Panc1 (cell line): ENCODE measurements around the gene GNG3. TPM values are rescaled to one million over a fixed set of nuclear protein-coding genes. Genes with fewer than 3 reads are reported as not detected.
"Not testable (repeated sequence)": the region's sequence is repeated elsewhere in the genome, so short reads cannot be mapped to it uniquely, and the experiment has no call there.

ENCODE experiments used
- ATAC-seq: fragments of 200-7000 bp; cut with Tn5 transposase; 2 replicates; pipeline ENCODE4 v1.9.1; 2020; ENCODE audit warnings: mild to moderate bottlenecking, moderate library complexity
- BruUV-seq: library from RNA; stranded (reverse); fragments of 400-500 nt; replicated peaks from 2 replicates; lab custom pipeline; 2021; lab: Mats Ljungman, UMichigan
- CTCF ChIA-PET: fragments of 300-600 bp; sonication (Branson Sonifier 250); formaldehyde crosslinking; loops from one replicate; lab custom pipeline; 2022; ENCODE audit warnings: antibody characterized with exemption; lab: Charles Lee
- POLR2A ChIA-PET: fragments of 300-600 bp; sonication (Branson Sonifier 250); formaldehyde crosslinking; loops from one replicate; lab custom pipeline; 2022; ENCODE audit warnings: antibody characterized with exemption; lab: Charles Lee
- DNase-seq: peaks from one replicate; pipeline ENCODE4 v3.0.0-alpha.2; 2010; ENCODE audit warnings: low read depth, low spot score
- H3K27ac ChIP-seq: 2 replicates; pipeline ENCODE4 v1.5.1; 2011; ENCODE audit warnings: mild to moderate bottlenecking, low read length, inconsistent platforms
- H3K27me3 ChIP-seq: fragments of 200-500 bp; sonication (Bioruptor generic); 2 replicates; pipeline ENCODE4 v1.6.0; 2014; ENCODE audit warnings: low read length, inconsistent platforms; ENCODE audit not compliant: control insufficient read depth, insufficient read depth
- H3K36me3 ChIP-seq: fragments of 200-500 bp; sonication (Bioruptor generic); 2 replicates; pipeline ENCODE4 v1.5.1; 2014; ENCODE audit warnings: inconsistent platforms, mild to moderate bottlenecking, low read length, moderate library complexity; ENCODE audit not compliant: control insufficient read depth, insufficient read depth
- H3K4me1 ChIP-seq: 2 replicates; pipeline ENCODE4 v1.5.1; 2011; ENCODE audit warnings: inconsistent platforms, mild to moderate bottlenecking, low read length, moderate library complexity; ENCODE audit not compliant: control insufficient read depth, insufficient read depth
- H3K4me3 ChIP-seq, 2 experiments: 2 replicates each; pipeline ENCODE4 v1.5.1; 2011 to 2012; ENCODE audit warnings: low read depth in 2 of 2, low read length in 2 of 2, mild to moderate bottlenecking in 2 of 2, inconsistent platforms in 1 of 2, moderate library complexity in 1 of 2
- H3K9me3 ChIP-seq: fragments of 200-500 bp; sonication (Bioruptor generic); 2 replicates; pipeline ENCODE4 v1.5.1; 2014; ENCODE audit warnings: low read depth, mild to moderate bottlenecking, inconsistent platforms, low read length, moderate library complexity; ENCODE audit not compliant: control insufficient read depth, insufficient read depth
- CTCF ChIP-seq: fragments of 450-650 bp; IDR thresholded peaks from 2 replicates; pipeline ENCODE4 v1.5.1; 2017; ENCODE audit warnings: mild to moderate bottlenecking
- POLR2AphosphoS5 ChIP-seq: IDR thresholded peaks from 2 replicates; pipeline ENCODE4 v1.6.1; 2012; ENCODE audit warnings: mild to moderate bottlenecking, low read depth, low read length, moderate library complexity
- REST ChIP-seq, 2 experiments: IDR thresholded peaks; 2 replicates each; pipeline ENCODE4 v1.6.1; 2011 to 2012; ENCODE audit warnings: low read depth in 2 of 2, control low read depth in 1 of 2, low read length in 1 of 2, mild to moderate bottlenecking in 1 of 2, moderate library complexity in 1 of 2; ENCODE audit not compliant: insufficient read depth in 1 of 2
- SIN3A ChIP-seq: IDR thresholded peaks from 2 replicates; pipeline ENCODE4 v1.6.1; 2012; ENCODE audit warnings: low read depth, mild to moderate bottlenecking, low read length, moderate library complexity, borderline replicate concordance; ENCODE audit not compliant: insufficient read depth
- TCF7L2 ChIP-seq: IDR thresholded peaks from 2 replicates; pipeline ENCODE4 v1.6.1; 2011; ENCODE audit warnings: mild to moderate bottlenecking, low read depth, low read length, inconsistent platforms
- in situ Hi-C: cut with HindIII; loops from 2 replicates; pipeline ENCODE4 v1.10.0; 2016; ENCODE audit warnings: low sequenced_read_pairs, low pct_unique_long_range_greater_than_20kb
- intact Hi-C: fragments of 100-400 bp; cut with micrococcal nuclease; formaldehyde crosslinking; loops from one replicate; pipeline ENCODE4 v1.10.0; 2022; ENCODE audit not compliant: unreplicated experiment
- total RNA-seq: library from RNA; stranded (reverse); gene quantifications from one replicate; pipeline ENCODE4 v1.2.1, GENCODE V29; 2021; ENCODE audit not compliant: unreplicated experiment

The GNG3 gene
- total RNA-seq, 1 experiment from 2014 or later, result not detected

- Histone ChIP-seq H3K36me3 (peaks cover 23% of the 10 kb centered on the region), H3K27ac (peak within 1 kb of the TSS; percentile 99), H3K4me3 (peak within 1 kb of the TSS; percentile 68 to 100), H3K4me1 (peaks cover 9% of the 10 kb centered on the region), H3K27me3 (no peaks in the 10 kb centered on the region), H3K9me3 (no peaks in the 10 kb centered on the region)
- in situ Hi-C loops (no loop called here), intact Hi-C loops (no loop called here)
- ATAC-seq (peak; percentile 78), DNase-seq (no peak)
- BruUV-seq, result TSS peak; percentile 94
- TF ChIP-seq TCF7L2 (0 out of 2 replicates have a peak, but pooled peaks have one; percentile 28), REST (IDR thresholded peaks at IDR 0.05; ENCODE audit: insufficient read depth in 1 of 2, low read depth in 2 of 2, low read length in 1 of 2) (no peak), CTCF (no peak), POLR2AphosphoS5 (peak; percentile 77; the same call in 1 of the 2 replicates), SIN3A (0 out of 2 replicates have a peak, but pooled peaks have one; percentile 59)
- ChIA-PET CTCF (no interaction called here), POLR2A (interaction anchor here (0.7 to 2.4 kb wide), 3 partner anchors 23 to 63 kb away, joined by 3 to 7 read pairs (median 5); partner anchors contain the start of genes C11orf98, CSKMT and ZBTB3)
Observed at GRCh38 chr11:62728171-62728988, 20.9 kb downstream of the GNG3 start, which contains the start of gene TTC9C. Gene TTC9C (plus strand): TSS chr11:62728486. CDS start chr11:62728849, 363 bp downstream.

DNA sequence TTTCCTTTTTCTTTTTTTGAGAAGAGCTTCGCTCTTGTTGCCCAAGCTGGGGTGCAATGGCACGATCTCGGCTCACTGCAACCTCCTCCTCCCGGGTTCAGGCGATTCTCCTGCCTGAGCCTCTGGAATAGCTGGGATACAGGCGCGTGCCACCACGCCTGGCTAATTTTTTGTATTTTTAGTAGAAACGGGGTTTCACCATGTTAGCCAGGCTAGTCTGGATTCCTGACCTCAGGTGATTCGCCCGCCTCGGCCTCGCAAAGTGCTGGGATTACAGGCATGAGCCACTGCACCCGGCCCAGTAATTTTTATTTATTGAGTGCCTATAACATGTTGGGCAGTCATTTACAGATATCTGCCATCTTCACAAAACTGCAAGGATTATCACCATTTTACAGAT, 22.6 kb downstream of the GNG3 start:
- Histone ChIP-seq H3K27ac (peak overlapping the region; percentile 46), H3K4me3 (peak overlapping the region; percentile 68 to 100), H3K36me3 (peaks cover 12% of the 10 kb centered on the region)
- H3K9me3 ChIP-seq, ATAC-seq, in situ Hi-C loops, H3K27me3 ChIP-seq, H3K4me1 ChIP-seq, intact Hi-C loops, BruUV-seq, DNase-seq: not testable (repeated sequence)
- POLR2A ChIA-PET, result interaction anchor here (0.6 kb wide), 1 partner anchor 22 kb away, joined by 3 read pairs; no protein-coding TSS in a partner anchor
- CTCF ChIA-PET, result interaction anchor here (0.7 kb wide), 1 partner anchor 59 kb away, joined by 11 read pairs; no protein-coding TSS in a partner anchor
